ENCODE measurements around the gene LILRA5. TPM values are rescaled to one million over a fixed set of nuclear protein-coding genes. Genes with fewer than 3 reads are reported as not detected.

LILRA5 gene
- total RNA-seq, 1 experiment from 2014 or later, result not detected

GRCh38 chr19:54357381-54357780 is 44.4 kb upstream of the LILRA5 start:
- ChIA-PET POLR2A (ENCODE audit: low non-redundant PET) (no interaction called here), CTCF (no interaction called here)
- Histone ChIP-seq H3K9me3 (ENCODE audit: low read depth, low read length, poor library complexity, severe bottlenecking) (no peaks in the 10 kb centered on the region), H3K27me3 (replicated peaks; ENCODE audit: insufficient read depth, low read depth, low read length, poor library complexity) (peaks cover 2% of the 10 kb centered on the region), H3K4me1 (ENCODE audit: insufficient read depth, low read length, poor library complexity, severe bottlenecking) (no peaks in the 10 kb centered on the region), H3K4me3 (ENCODE audit: low read depth, low read length, poor library complexity, severe bottlenecking) (no peak overlapping the region), H3K27ac (ENCODE audit: low read depth, low read length, poor library complexity, severe bottlenecking) (no peak overlapping the region), H3K36me3 (ENCODE audit: insufficient read depth, low read length, poor library complexity, severe bottlenecking) (no peaks in the 10 kb centered on the region)
- no TSS peak for BruUV-seq (replicated peaks)
- no peak for TF ChIP-seq EZH2 (IDR thresholded peaks at IDR 0.05; ENCODE audit: borderline replicate concordance, low read depth, low read length, poor library complexity, severe bottlenecking)
- TF ChIP-seq, protein P1, sequence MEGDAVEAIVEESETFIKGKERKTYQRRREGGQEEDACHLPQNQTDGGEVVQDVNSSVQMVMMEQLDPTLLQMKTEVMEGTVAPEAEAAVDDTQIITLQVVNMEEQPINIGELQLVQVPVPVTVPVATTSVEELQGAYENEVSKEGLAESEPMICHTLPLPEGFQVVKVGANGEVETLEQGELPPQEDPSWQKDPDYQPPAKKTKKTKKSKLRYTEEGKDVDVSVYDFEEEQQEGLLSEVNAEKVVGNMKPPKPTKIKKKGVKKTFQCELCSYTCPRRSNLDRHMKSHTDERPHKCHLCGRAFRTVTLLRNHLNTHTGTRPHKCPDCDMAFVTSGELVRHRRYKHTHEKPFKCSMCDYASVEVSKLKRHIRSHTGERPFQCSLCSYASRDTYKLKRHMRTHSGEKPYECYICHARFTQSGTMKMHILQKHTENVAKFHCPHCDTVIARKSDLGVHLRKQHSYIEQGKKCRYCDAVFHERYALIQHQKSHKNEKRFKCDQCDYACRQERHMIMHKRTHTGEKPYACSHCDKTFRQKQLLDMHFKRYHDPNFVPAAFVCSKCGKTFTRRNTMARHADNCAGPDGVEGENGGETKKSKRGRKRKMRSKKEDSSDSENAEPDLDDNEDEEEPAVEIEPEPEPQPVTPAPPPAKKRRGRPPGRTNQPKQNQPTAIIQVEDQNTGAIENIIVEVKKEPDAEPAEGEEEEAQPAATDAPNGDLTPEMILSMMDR (conservative IDR thresholded peaks at IDR 0.05; ENCODE audit: low read depth, low read length), result no peak
- intact Hi-C loops (cut with micrococcal nuclease; ENCODE audit: unreplicated experiment), result no loop called here
- no peak for DNase-seq (ENCODE audit: low spot score)

- H3K27ac ChIP-seq (ENCODE audit: low read depth, low read length, poor library complexity, severe bottlenecking), result no peak overlapping the region
- intact Hi-C loops (cut with micrococcal nuclease; ENCODE audit: unreplicated experiment), result no loop called here
- H3K9me3 ChIP-seq (ENCODE audit: low read depth, low read length, poor library complexity, severe bottlenecking), result no peaks in the 10 kb centered on the region
- H3K36me3 ChIP-seq (ENCODE audit: insufficient read depth, low read length, poor library complexity, severe bottlenecking), result no peaks in the 10 kb centered on the region
- BruUV-seq (replicated peaks), result no TSS peak
- H3K4me1 ChIP-seq (ENCODE audit: insufficient read depth, low read length, poor library complexity, severe bottlenecking), result no peaks in the 10 kb centered on the region
- DNase-seq (ENCODE audit: low spot score), result no peak
- ChIA-PET CTCF (no interaction called here), POLR2A (ENCODE audit: low non-redundant PET) (no interaction called here)
- H3K4me3 ChIP-seq (ENCODE audit: low read depth, low read length, poor library complexity, severe bottlenecking), result no peak overlapping the region
- TF ChIP-seq, protein P1 (conservative IDR thresholded peaks at IDR 0.05; ENCODE audit: low read depth, low read length), result no peak
- no peak for TF ChIP-seq EZH2 (IDR thresholded peaks at IDR 0.05; ENCODE audit: borderline replicate concordance, low read depth, low read length, poor library complexity, severe bottlenecking)
- H3K27me3 ChIP-seq (replicated peaks; ENCODE audit: insufficient read depth, low read depth, low read length, poor library complexity), result peaks cover 11% of the 10 kb centered on the region
Measured at GRCh38 chr19:54356444-54357056, 43.6 kb upstream of the LILRA5 start.

DNA sequence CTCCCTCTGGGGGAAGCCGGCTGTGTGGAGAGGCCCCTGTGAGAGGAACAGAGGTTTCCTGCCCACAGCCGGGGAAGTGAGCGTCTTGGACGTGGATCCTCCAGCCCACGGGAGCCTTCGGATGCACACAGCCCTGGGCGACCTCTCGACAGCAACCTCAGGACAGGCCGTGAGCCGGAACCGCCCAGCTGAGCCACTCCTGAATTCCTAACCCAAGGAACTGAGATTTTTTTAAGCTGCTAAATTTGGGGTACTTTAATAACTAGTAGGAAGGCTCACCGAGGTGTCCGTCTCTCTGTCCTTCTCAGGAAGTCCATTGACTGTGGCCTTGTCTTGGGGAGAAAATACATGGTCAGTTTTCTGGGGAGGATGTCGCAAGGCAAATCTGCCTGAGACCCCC is 42.7 kb upstream of the LILRA5 start:
- no peak for DNase-seq (ENCODE audit: low spot score)
- H3K4me3 ChIP-seq (ENCODE audit: low read depth, low read length, poor library complexity, severe bottlenecking), result no peak overlapping the region
- H3K9me3 ChIP-seq (ENCODE audit: low read depth, low read length, poor library complexity, severe bottlenecking), result no peaks in the 10 kb centered on the region
- TF ChIP-seq, protein P1 (conservative IDR thresholded peaks at IDR 0.05; ENCODE audit: low read depth, low read length), result no peak
- no peak for TF ChIP-seq EZH2 (IDR thresholded peaks at IDR 0.05; ENCODE audit: borderline replicate concordance, low read depth, low read length, poor library complexity, severe bottlenecking)
- intact Hi-C loops (cut with micrococcal nuclease; ENCODE audit: unreplicated experiment), result no loop called here
- POLR2A ChIA-PET (ENCODE audit: low non-redundant PET), result no interaction called here
- no peaks in the 10 kb centered on the region for H3K36me3 ChIP-seq (ENCODE audit: insufficient read depth, low read length, poor library complexity, severe bottlenecking)
- BruUV-seq (replicated peaks), result no TSS peak
- H3K27ac ChIP-seq (ENCODE audit: low read depth, low read length, poor library complexity, severe bottlenecking), result no peak overlapping the region
- peaks cover 19% of the 10 kb centered on the region for H3K27me3 ChIP-seq (replicated peaks; ENCODE audit: insufficient read depth, low read depth, low read length, poor library complexity)
- H3K4me1 ChIP-seq (ENCODE audit: insufficient read depth, low read length, poor library complexity, severe bottlenecking), result no peaks in the 10 kb centered on the region
- CTCF ChIA-PET, result no interaction called here
